PC-3 (cell line): ENCODE results near the gene TMEFF1. TPM values are rescaled to one million over a fixed set of nuclear protein-coding genes. Genes with fewer than 3 reads are reported as not detected.

Experiments
- ATAC-seq: fragments of 200-7000 bp; cut with Tn5 transposase; 2 replicates; pipeline ENCODE4 v1.9.1; 2020; ENCODE audit warnings: mild to moderate bottlenecking, moderate library complexity
- BruUV-seq: library from RNA; stranded (reverse); fragments of 400-500 nt; replicated peaks from 2 replicates; lab custom pipeline; 2021; lab: Mats Ljungman, UMichigan
- CTCF ChIA-PET: fragments of 300-600 bp; sonication (Branson Sonifier 250); formaldehyde crosslinking; loops from one replicate; lab custom pipeline; 2022; ENCODE audit warnings: antibody characterized with exemption; lab: Charles Lee
- POLR2A ChIA-PET: fragments of 300-600 bp; sonication (Branson Sonifier 250); formaldehyde crosslinking; loops from one replicate; lab custom pipeline; 2022; ENCODE audit warnings: antibody characterized with exemption; ENCODE audit not compliant: unreplicated experiment; lab: Charles Lee
- DNase-seq: peaks from one replicate; pipeline ENCODE4 v3.0.0-alpha.2; 2015
- H2AFZ ChIP-seq: fragments of 300-600 bp; sonication (generic); 2 replicates; pipeline ENCODE4 v1.6.0; 2016; ENCODE audit warnings: antibody characterized with exemption, low read length
- H3F3A ChIP-seq: fragments of 300-600 bp; sonication (generic); one replicate; pipeline ENCODE4 v1.6.0; 2017; ENCODE audit warnings: antibody characterized with exemption, low read length, control low read depth, mild to moderate bottlenecking; ENCODE audit not compliant: unreplicated experiment
- H3K27ac ChIP-seq: fragments of 300-600 bp; sonication (generic); 2 replicates; pipeline ENCODE4 v1.5.1; 2016; ENCODE audit warnings: mild to moderate bottlenecking, low read length
- H3K27me3 ChIP-seq: fragments of 300-600 bp; sonication (generic); 2 replicates; pipeline ENCODE4 v1.6.1; 2016; ENCODE audit warnings: low read length, mixed read lengths
- H3K36me3 ChIP-seq: fragments of 300-600 bp; sonication (generic); 2 replicates; pipeline ENCODE4 v1.6.1; 2016; ENCODE audit warnings: low read depth, mixed run types, low read length, mixed read lengths
- H3K4me1 ChIP-seq: fragments of 300-600 bp; sonication (generic); 2 replicates; pipeline ENCODE4 v1.5.1; 2016; ENCODE audit warnings: low read length; ENCODE audit not compliant: insufficient read depth
- H3K4me2 ChIP-seq: fragments of 300-600 bp; sonication (generic); 2 replicates; pipeline ENCODE4 v1.6.0; 2016; ENCODE audit warnings: low read length
- H3K4me3 ChIP-seq: fragments of 300-600 bp; sonication (generic); 2 replicates; pipeline ENCODE4 v1.5.1; 2016; ENCODE audit warnings: mild to moderate bottlenecking, low read length, mixed read lengths
- H3K79me2 ChIP-seq: fragments of 300-600 bp; sonication (generic); 2 replicates; pipeline ENCODE4 v1.6.1; 2017; ENCODE audit warnings: low read length, mixed read lengths
- H3K9ac ChIP-seq: fragments of 300-600 bp; sonication (generic); 2 replicates; pipeline ENCODE4 v1.6.0; 2016; ENCODE audit warnings: mild to moderate bottlenecking, low read length
- H3K9me2 ChIP-seq: fragments of 300-600 bp; sonication (generic); replicated peaks from 2 replicates; pipeline ENCODE4 v1.6.1; 2016; ENCODE audit warnings: mixed run types, low read length, mixed read lengths
- H3K9me3 ChIP-seq: fragments of 300-600 bp; sonication (generic); 2 replicates; pipeline ENCODE4 v1.6.1; 2016; ENCODE audit warnings: low read length, mixed read lengths
- H4K20me1 ChIP-seq: fragments of 300-600 bp; sonication (generic); 2 replicates; pipeline ENCODE4 v1.6.1; 2016; ENCODE audit warnings: low read length, mixed read lengths
- EZH2 ChIP-seq: fragments of 300-600 bp; sonication (generic); IDR thresholded peaks from one replicate; pipeline ENCODE4 v1.6.1; 2017; ENCODE audit warnings: antibody characterized with exemption, mild to moderate bottlenecking, low read length; ENCODE audit not compliant: unreplicated experiment
- EZH2phosphoT487 ChIP-seq: fragments of 300-600 bp; sonication (generic); IDR thresholded peaks from 2 replicates; pipeline ENCODE4 v1.6.1; 2018; ENCODE audit warnings: mild to moderate bottlenecking, antibody characterized with exemption, low read length, borderline replicate concordance
- intact Hi-C: fragments of 100-400 bp; cut with micrococcal nuclease; formaldehyde crosslinking; loops from 2 replicates; pipeline ENCODE4 v1.9.0; 2023
- total RNA-seq: library from RNA; depleted of rRNA; stranded (reverse); fragments of >200 nt; gene quantifications from 2 replicates; pipeline ENCODE4 v1.2.3, GENCODE V29; 2014
- TF ChIP-seq, protein P1 (sequence below): fragments of 300-600 bp; sonication (generic); conservative IDR thresholded peaks from 2 replicates; pipeline ENCODE4 v1.5.1; 2017; ENCODE audit warnings: antibody characterized with exemption, low read depth, mild to moderate bottlenecking, low read length

The TMEFF1 gene
- total RNA-seq, 1 experiment from 2014 or later: not detected

DNA sequence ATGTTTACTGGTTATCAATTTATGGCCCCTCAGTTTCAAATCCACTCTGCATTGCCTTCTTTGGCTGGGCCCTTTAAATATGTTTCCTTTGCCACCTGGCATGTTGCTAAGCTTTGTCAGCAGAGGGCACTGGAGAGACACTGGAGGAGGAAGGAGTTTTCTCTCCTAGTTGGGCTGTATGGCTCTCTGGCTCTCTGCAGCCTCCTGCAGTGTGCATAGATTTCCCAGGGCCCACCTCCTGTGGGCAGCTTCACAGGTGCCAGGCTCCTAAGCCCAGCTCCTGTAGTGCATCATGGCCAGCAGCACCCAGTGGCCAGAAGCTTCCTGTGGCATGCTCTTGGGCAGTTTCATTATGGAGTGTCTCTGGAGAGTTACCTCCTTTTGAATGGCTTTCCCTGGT lies 128.3 kb downstream of the TMEFF1 start:
- H3K36me3 ChIP-seq: no peaks in the 10 kb centered on the region
- no peaks in the 10 kb centered on the region for H3K79me2 ChIP-seq
- H3K4me3 ChIP-seq: no peak overlapping the region
- H3K9me3 ChIP-seq: no peaks in the 10 kb centered on the region
- CTCF ChIA-PET: interaction anchor here (0.5 to 2.2 kb wide), 6 partner anchors 26 to 769 kb away, joined by 3 to 33 read pairs (median 3); no protein-coding TSS in a partner anchor
- H4K20me1 ChIP-seq: no peaks in the 10 kb centered on the region
- H2AFZ ChIP-seq: no peak overlapping the region
- ATAC-seq (peak; percentile 63), DNase-seq (peak; percentile 69)
- no peaks in the 10 kb centered on the region for H3K4me1 ChIP-seq
- no peak for TF ChIP-seq EZH2phosphoT487
- no peak for TF ChIP-seq EZH2
- TF ChIP-seq, protein P1, sequence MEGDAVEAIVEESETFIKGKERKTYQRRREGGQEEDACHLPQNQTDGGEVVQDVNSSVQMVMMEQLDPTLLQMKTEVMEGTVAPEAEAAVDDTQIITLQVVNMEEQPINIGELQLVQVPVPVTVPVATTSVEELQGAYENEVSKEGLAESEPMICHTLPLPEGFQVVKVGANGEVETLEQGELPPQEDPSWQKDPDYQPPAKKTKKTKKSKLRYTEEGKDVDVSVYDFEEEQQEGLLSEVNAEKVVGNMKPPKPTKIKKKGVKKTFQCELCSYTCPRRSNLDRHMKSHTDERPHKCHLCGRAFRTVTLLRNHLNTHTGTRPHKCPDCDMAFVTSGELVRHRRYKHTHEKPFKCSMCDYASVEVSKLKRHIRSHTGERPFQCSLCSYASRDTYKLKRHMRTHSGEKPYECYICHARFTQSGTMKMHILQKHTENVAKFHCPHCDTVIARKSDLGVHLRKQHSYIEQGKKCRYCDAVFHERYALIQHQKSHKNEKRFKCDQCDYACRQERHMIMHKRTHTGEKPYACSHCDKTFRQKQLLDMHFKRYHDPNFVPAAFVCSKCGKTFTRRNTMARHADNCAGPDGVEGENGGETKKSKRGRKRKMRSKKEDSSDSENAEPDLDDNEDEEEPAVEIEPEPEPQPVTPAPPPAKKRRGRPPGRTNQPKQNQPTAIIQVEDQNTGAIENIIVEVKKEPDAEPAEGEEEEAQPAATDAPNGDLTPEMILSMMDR: peak; percentile 71
- H3K27me3 ChIP-seq: no peaks in the 10 kb centered on the region
- H3K4me2 ChIP-seq: no peak overlapping the region
- H3K27ac ChIP-seq: no peak overlapping the region
- H3K9me2 ChIP-seq: no peaks in the 10 kb centered on the region
- H3K9ac ChIP-seq: no peak overlapping the region
- no TSS peak for BruUV-seq
- H3F3A ChIP-seq: no peaks in the 10 kb centered on the region
- intact Hi-C loops: loop anchor here (5.0 kb wide), 1 partner anchor 786 kb away; the partner anchor contains the start of gene BAAT
- POLR2A ChIA-PET: no interaction called here

DNA sequence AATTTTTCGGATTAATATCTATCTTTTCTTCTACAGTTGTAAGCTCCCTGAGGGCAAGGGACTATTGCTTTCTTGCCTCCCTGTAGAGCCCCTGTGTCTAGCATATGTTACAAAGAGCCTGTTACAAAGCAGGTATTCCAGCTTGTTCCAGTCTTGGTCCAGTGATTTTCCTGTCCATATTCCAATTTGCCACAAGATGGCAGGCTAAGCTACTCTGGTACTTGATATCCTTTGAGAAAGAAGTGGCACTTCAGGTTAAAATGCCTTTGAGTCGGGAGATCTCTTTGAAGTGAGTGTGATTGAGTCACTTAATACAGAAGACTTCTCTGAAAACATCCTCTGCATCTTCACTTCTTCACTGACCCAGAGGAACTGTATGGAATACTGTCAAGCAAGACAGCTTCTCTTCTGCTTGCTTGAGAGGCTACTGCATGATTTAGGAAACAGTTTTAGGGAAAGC lies 129.4 kb downstream of the TMEFF1 start:
- Histone ChIP-seq H3K9me3 (no peaks in the 10 kb centered on the region), H2AFZ (no peak overlapping the region), H3K27me3 (no peaks in the 10 kb centered on the region), H3F3A (no peaks in the 10 kb centered on the region), H3K4me1 (no peaks in the 10 kb centered on the region), H3K27ac (no peak overlapping the region), H4K20me1 (no peaks in the 10 kb centered on the region), H3K4me3 (no peak overlapping the region), H3K9me2 (no peaks in the 10 kb centered on the region), H3K4me2 (no peak overlapping the region), H3K79me2 (no peaks in the 10 kb centered on the region), H3K9ac (no peak overlapping the region), H3K36me3 (no peaks in the 10 kb centered on the region)
- DNase-seq (peak; percentile 65), ATAC-seq (peak; percentile 31; the same call in 1 of the 2 replicates)
- ChIA-PET POLR2A (interaction anchor here (0.7 kb wide), 2 partner anchors 14 to 797 kb away, joined by 3 to 7 read pairs; no protein-coding TSS in a partner anchor), CTCF (interaction anchor here (0.7 to 2.2 kb wide), 4 partner anchors 27 to 768 kb away, joined by 3 to 33 read pairs (median 3); no protein-coding TSS in a partner anchor)
- no TSS peak for BruUV-seq
- intact Hi-C loops: loop anchor here (1.0 to 5.0 kb wide), 2 partner anchors 709 to 785 kb away; partner anchors contain the start of gene BAAT
- TF ChIP-seq EZH2: no peak
- TF ChIP-seq EZH2phosphoT487: no peak
- TF ChIP-seq, protein P1: peak; percentile 69

DNA sequence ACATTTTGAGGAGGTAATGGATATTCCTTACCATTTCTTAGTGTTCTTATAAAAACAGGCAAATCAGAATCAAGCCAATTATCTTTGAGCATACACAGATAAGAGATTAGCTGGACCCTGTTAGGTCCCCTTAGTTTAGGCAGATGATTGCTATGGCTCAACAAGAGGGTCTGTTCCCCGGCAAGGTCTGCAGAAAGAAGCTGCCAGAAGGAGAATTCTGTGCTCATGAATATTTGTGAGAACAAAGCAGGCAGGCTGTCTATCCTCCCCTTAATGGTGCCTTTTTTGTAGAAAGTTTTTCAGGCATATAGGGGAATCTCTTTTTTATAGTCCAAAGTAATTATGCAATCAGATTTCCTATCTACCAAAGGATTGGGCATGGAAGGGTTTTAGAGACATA lies 132.5 kb downstream of the TMEFF1 start:
- H4K20me1 ChIP-seq: no peaks in the 10 kb centered on the region
- no peak overlapping the region for H3K9ac ChIP-seq
- H3F3A ChIP-seq: no peaks in the 10 kb centered on the region
- POLR2A ChIA-PET: no interaction called here
- H3K4me1 ChIP-seq: no peaks in the 10 kb centered on the region
- intact Hi-C loops: no loop called here
- BruUV-seq: no TSS peak
- H3K36me3 ChIP-seq: no peaks in the 10 kb centered on the region
- H2AFZ ChIP-seq: no peak overlapping the region
- no peaks in the 10 kb centered on the region for H3K9me2 ChIP-seq
- no peak overlapping the region for H3K4me3 ChIP-seq
- H3K4me2 ChIP-seq: no peak overlapping the region
- H3K27ac ChIP-seq: no peak overlapping the region
- no peaks in the 10 kb centered on the region for H3K27me3 ChIP-seq
- no peaks in the 10 kb centered on the region for H3K9me3 ChIP-seq
- TF ChIP-seq, protein P1: no peak
- TF ChIP-seq EZH2 (no peak), EZH2phosphoT487 (no peak)
- H3K79me2 ChIP-seq: no peaks in the 10 kb centered on the region
- no peak for DNase-seq
- CTCF ChIA-PET: no interaction called here
- ATAC-seq: no peak
